Subcutaneous abdominal adipose tissue (tissue), 5 donors: ENCODE data around the gene OXNAD1.

Experiments
- H3K27ac ChIP-seq: one replicate; pipeline ENCODE4 v1.7.0; 2013; ENCODE audit warnings: low read depth, mild to moderate bottlenecking, inconsistent platforms, low read length, moderate library complexity
- H3K27me3 ChIP-seq, 5 donors: one replicate each; pipeline ENCODE4 v1.7.0; 2013; ENCODE audit warnings: low read length in 5 of 5, inconsistent platforms in 1 of 5; ENCODE audit not compliant: control insufficient read depth in 5 of 5, insufficient read depth in 4 of 5
- H3K36me3 ChIP-seq, 5 donors: one replicate each; pipeline ENCODE4 v1.7.0; 2013; ENCODE audit warnings: low read length in 5 of 5; ENCODE audit not compliant: control insufficient read depth in 5 of 5, insufficient read depth in 5 of 5
- H3K4me1 ChIP-seq, 5 donors: one replicate each; pipeline ENCODE4 v1.7.0; 2013; ENCODE audit warnings: low read length in 5 of 5, mild to moderate bottlenecking in 3 of 5, moderate library complexity in 1 of 5; ENCODE audit not compliant: control insufficient read depth in 5 of 5, insufficient read depth in 5 of 5
- H3K4me3 ChIP-seq, 5 donors: one replicate each; pipeline ENCODE4 v1.7.0; 2013; ENCODE audit warnings: low read length in 5 of 5, low read depth in 1 of 5
- H3K9ac ChIP-seq, 5 donors: one replicate each; pipeline ENCODE4 v1.7.0; 2013; ENCODE audit warnings: low read length in 5 of 5, mild to moderate bottlenecking in 4 of 5, moderate library complexity in 3 of 5
- H3K9me3 ChIP-seq, 5 donors: one replicate each; pipeline ENCODE4 v1.7.0; 2013; ENCODE audit warnings: low read length in 5 of 5; ENCODE audit not compliant: control insufficient read depth in 5 of 5
- donor health status: healthy.
- donor health status: healthy.
- donor health status: healthy.
- donor health status: healthy.
- donor health status: healthy.

OXNAD1 gene

DNA sequence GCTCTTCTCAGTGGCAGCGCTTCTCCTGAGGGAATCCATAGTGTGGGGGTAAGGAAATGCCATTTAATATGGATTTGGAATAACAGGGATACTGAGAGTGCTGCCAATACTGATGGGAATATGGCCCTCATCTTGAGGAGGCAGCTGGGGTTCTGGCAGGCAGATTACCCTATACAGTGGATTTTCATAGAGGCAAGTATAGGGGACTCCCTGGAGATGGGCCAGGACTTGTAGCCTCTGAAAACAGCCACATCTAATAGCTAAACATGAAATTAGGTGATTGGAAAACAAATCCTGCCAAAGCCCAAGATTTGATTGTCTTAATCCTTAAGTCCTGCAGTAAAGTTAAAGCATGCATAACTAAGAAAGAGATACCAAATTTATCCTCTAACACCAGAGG, 31.2 kb upstream of the OXNAD1 start:
- peaks cover 0 to 15% (median 2%) of the 10 kb centered on the region in 5 donors for H3K4me1 ChIP-seq
- no peak overlapping the region for H3K9ac ChIP-seq
- peaks cover 0 to 3% (median 0%) of the 10 kb centered on the region in 5 donors for H3K36me3 ChIP-seq
- H3K27me3 ChIP-seq: no peaks in the 10 kb centered on the region
- H3K9me3 ChIP-seq: peaks cover 0 to 3% (median 0%) of the 10 kb centered on the region in 5 donors
- no peak overlapping the region for H3K27ac ChIP-seq
- no peak overlapping the region for H3K4me3 ChIP-seq

DNA sequence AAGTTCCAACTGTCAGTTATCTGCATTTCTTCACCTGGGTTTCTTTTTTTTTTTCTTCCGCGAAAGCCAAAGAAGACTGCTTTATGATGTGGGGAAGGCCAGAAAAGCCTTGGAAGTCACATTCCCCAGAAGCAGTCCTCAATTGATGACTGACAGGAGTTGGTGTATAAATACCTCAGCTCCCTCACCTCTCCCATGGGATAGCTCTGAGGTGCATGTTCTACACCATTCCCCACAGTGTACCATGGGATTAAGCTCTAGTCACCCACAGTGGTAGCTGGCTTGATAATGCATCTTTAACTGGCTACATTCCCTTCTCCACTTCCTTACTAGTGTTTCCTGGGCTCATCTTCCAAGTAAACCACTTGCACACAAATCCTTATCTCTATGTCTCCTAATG, 30.7 kb upstream of the OXNAD1 start:
- H3K9me3 ChIP-seq: peaks cover 0 to 3% (median 0%) of the 10 kb centered on the region in 5 donors
- H3K4me3 ChIP-seq: no peak overlapping the region
- no peaks in the 10 kb centered on the region for H3K27me3 ChIP-seq
- H3K9ac ChIP-seq: no peak overlapping the region
- H3K27ac ChIP-seq: no peak overlapping the region
- H3K36me3 ChIP-seq: no peaks in the 10 kb centered on the region
- H3K4me1 ChIP-seq: peaks cover 0 to 19% (median 7%) of the 10 kb centered on the region in 5 donors

DNA sequence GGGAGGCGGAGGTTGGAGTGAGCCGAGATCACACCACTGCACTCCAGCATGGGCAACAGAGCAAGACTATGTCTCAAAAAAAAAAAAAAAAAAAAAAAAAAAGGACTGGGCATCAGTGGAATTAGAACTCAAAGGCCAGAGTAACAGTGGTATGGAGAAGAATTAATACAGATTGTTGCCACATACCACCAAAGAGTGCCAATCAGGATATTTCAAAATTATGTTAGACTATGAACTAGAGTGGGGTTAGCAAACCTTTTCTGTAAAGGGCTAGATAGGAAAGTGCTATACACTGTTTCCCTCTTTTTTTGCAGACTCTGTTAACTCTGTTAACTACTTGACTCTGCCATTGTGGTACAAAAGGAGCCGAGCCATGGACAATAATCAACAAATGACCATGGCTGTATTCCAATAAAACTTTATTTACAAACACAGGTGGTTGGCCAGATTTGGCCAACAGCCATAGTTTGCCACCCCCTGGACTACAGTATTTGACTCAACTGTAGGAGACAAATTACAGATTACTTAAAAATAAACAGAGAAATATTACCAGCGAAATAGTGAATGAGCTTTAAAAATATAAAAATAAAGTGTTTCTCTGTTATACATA, 28.9 kb upstream of the OXNAD1 start:
- peak overlapping the region; percentile 64 for H3K27ac ChIP-seq
- no peak overlapping the region for H3K9ac ChIP-seq
- no peaks in the 10 kb centered on the region for H3K36me3 ChIP-seq
- no peaks in the 10 kb centered on the region for H3K27me3 ChIP-seq
- H3K4me1 ChIP-seq: peaks cover 3 to 36% (median 22%) of the 10 kb centered on the region in 5 donors
- H3K4me3 ChIP-seq: no peak overlapping the region
- no peaks in the 10 kb centered on the region for H3K9me3 ChIP-seq

- no peaks in the 10 kb centered on the region for H3K36me3 ChIP-seq
- H3K27ac ChIP-seq: peak overlapping the region; percentile 64
- no peak overlapping the region for H3K9ac ChIP-seq
- no peaks in the 10 kb centered on the region for H3K9me3 ChIP-seq
- peaks cover 3 to 42% (median 22%) of the 10 kb centered on the region in 5 donors for H3K4me1 ChIP-seq
- no peak overlapping the region for H3K4me3 ChIP-seq
- no peaks in the 10 kb centered on the region for H3K27me3 ChIP-seq
Observed at GRCh38 chr3:16236856-16237393, 28.1 kb upstream of the OXNAD1 start.

DNA sequence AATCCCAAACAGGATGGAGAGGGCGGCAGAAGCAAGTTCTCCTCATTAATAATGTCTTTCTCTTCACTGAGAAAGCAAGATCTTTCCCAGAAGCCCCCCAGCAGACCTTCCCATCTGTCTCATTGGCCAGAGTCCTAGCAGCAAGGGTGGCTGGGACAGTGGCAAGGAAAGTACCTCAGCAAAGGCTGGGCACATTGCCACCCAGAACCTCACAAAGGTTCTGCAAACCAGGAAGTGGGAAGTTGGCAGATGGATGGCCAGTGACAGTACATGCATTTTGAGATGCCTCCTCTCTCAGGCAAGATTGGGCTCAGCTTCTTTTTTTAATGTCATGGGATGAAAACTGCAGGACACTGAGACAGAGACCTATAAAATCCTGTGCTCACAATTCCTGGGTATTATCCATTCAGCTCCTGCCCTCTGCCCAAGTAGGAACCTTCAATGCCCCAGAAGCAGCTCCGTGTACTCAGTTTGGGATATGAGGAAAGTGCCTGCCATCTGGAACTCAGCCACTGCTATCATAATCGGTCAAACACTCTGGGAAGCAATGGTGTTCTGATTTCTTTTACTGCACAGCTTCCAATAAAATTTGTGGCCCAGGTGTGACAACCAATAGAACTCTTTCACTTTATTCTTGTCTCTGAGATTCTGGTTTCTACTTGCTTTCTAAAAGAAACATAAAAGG, 25.8 kb upstream of the OXNAD1 start:
- Histone ChIP-seq H3K27ac (peak overlapping the region; percentile 97), H3K27me3 (no peaks in the 10 kb centered on the region), H3K36me3 (no peaks in the 10 kb centered on the region), H3K4me1 (peaks cover 3 to 57% (median 24%) of the 10 kb centered on the region in 5 donors), H3K9me3 (no peaks in the 10 kb centered on the region), H3K9ac (peak overlapping the region in 3 of 5 donors; percentile 31 to 79 (median 45)), H3K4me3 (peak overlapping the region in 1 of 5 donors; percentile 13)

GRCh38 chr3:16239780-16240179, 25.2 kb upstream of the OXNAD1 start:
- Histone ChIP-seq H3K9ac (peak overlapping the region in 4 of 5 donors; percentile 31 to 79 (median 45)), H3K9me3 (no peaks in the 10 kb centered on the region), H3K27me3 (no peaks in the 10 kb centered on the region), H3K4me3 (no peak overlapping the region), H3K4me1 (peaks cover 3 to 63% (median 30%) of the 10 kb centered on the region in 5 donors), H3K27ac (peak overlapping the region; percentile 97), H3K36me3 (no peaks in the 10 kb centered on the region)

GRCh38 chr3:16240229-16241023, 24.6 kb upstream of the OXNAD1 start:
- no peaks in the 10 kb centered on the region for H3K36me3 ChIP-seq
- no peak overlapping the region for H3K4me3 ChIP-seq
- no peaks in the 10 kb centered on the region for H3K9me3 ChIP-seq
- H3K9ac ChIP-seq: peak overlapping the region in 3 of 5 donors; percentile 31 to 79 (median 45)
- no peaks in the 10 kb centered on the region for H3K27me3 ChIP-seq
- H3K4me1 ChIP-seq: peaks cover 3 to 65% (median 30%) of the 10 kb centered on the region in 5 donors
- H3K27ac ChIP-seq: peak overlapping the region; percentile 97

DNA sequence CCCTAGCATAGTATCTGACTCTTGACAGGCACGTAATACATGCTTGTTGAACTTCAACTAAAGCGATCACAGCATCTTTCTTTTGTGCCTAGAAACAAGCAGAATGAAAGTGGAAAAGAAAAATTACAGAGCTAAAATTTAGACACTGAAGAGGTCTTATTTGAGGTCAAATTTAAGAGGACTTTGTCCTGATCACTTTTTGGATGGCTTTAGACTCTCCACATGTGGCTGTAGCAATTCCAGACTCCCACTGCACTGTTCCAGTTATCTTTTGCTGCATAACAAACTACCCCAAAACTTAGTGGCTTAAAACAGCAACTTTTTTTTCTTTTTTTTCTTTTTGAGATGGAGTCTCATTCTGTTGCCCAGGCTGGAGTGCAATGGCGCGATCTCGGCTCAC, 23.8 kb upstream of the OXNAD1 start:
- peaks cover 3 to 62% (median 34%) of the 10 kb centered on the region in 5 donors for H3K4me1 ChIP-seq
- no peak overlapping the region for H3K4me3 ChIP-seq
- H3K36me3 ChIP-seq: no peaks in the 10 kb centered on the region
- H3K27ac ChIP-seq: peak overlapping the region; percentile 97
- H3K9me3 ChIP-seq: no peaks in the 10 kb centered on the region
- peak overlapping the region in 1 of 5 donors; percentile 13 for H3K9ac ChIP-seq
- H3K27me3 ChIP-seq: no peaks in the 10 kb centered on the region

DNA sequence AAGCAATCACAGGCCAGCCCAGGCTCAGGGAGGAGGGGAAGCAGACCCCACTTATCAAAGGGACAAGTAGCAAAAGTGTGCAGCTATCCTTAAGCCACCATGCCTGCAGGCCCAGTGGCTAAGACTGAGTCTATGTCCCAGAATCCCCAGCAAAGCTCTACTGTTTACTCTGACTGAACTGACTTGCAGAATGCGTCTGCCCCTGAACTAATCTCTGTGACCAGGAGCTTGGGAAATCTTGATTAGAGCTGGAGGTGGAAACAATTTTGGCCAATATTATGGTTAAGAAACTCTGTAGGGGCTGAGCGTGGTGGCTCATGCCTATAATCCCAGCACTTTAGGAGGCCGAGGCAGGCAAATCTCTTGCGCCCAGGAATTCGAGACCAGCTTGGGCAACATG, 22.8 kb upstream of the OXNAD1 start:
- peaks cover 4 to 56% (median 37%) of the 10 kb centered on the region in 5 donors for H3K4me1 ChIP-seq
- H3K4me3 ChIP-seq: no peak overlapping the region
- no peaks in the 10 kb centered on the region for H3K27me3 ChIP-seq
- H3K36me3 ChIP-seq: no peaks in the 10 kb centered on the region
- no peaks in the 10 kb centered on the region for H3K9me3 ChIP-seq
- H3K9ac ChIP-seq: no peak overlapping the region
- H3K27ac ChIP-seq: peak overlapping the region; percentile 97
